Effector memory CD4-positive, alpha-beta T cell (primary cell): ENCODE results near the gene VPS33A.
"Not testable (repeated sequence)": the region's sequence is repeated elsewhere in the genome, so short reads cannot be mapped to it uniquely, and the experiment has no call there.

Source experiments
- DNase-seq, 3 donors: peaks; one replicate each; pipeline ENCODE4 v3.0.0-alpha.2; 2020
- H3K27ac ChIP-seq: 2 replicates; pipeline ENCODE4 v1.7.0; 2013; ENCODE audit warnings: mild to moderate bottlenecking, low read length, moderate library complexity; ENCODE audit not compliant: insufficient read depth, poor library complexity, severe bottlenecking
- H3K27me3 ChIP-seq: replicated peaks from 2 replicates; pipeline ENCODE4 v1.7.0; 2013; ENCODE audit warnings: mild to moderate bottlenecking, low read length; ENCODE audit not compliant: insufficient read depth, control insufficient read depth, poor library complexity, severe bottlenecking
- H3K36me3 ChIP-seq: 2 replicates; pipeline ENCODE4 v1.7.0; 2013; ENCODE audit warnings: mild to moderate bottlenecking, low read length, moderate library complexity; ENCODE audit not compliant: control insufficient read depth, insufficient read depth
- H3K4me1 ChIP-seq: 2 replicates; pipeline ENCODE4 v1.7.0; 2013; ENCODE audit warnings: low read length, mild to moderate bottlenecking; ENCODE audit not compliant: control insufficient read depth, insufficient read depth, poor library complexity, severe bottlenecking
- H3K4me3 ChIP-seq: 2 replicates; pipeline ENCODE4 v1.7.0; 2013; ENCODE audit warnings: low read length, low read depth, mild to moderate bottlenecking; ENCODE audit not compliant: insufficient read depth, poor library complexity, severe bottlenecking
- H3K9me3 ChIP-seq: 2 replicates; pipeline ENCODE4 v1.7.0; 2013; ENCODE audit warnings: mild to moderate bottlenecking, low read length, moderate library complexity; ENCODE audit not compliant: control insufficient read depth

Gene VPS33A

DNA sequence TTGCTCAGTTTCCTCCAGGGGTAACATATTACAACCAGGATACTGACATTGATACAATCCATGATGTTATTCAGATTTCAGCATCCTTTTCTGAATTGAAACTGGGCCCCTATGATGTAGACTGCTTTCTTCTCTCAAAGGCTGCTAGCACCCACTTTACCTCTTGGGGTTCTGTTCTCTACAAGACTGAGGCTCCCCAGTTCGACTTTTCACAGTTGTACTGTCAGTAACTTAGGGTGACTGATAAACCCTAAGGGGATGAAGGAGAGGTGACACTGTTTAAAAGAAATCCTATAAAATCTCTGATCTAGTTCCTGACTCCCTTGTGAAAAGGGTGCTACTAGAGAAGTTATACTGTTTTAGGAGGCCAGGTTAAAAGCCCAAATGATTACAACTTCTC lies 818 bp downstream of the VPS33A start:
- peaks cover 18% of the 10 kb centered on the region for H3K36me3 ChIP-seq
- H3K4me3 ChIP-seq, result peak overlapping the region; percentile 81
- H3K4me1 ChIP-seq, result peaks cover 6% of the 10 kb centered on the region
- H3K27me3 ChIP-seq, result no peaks in the 10 kb centered on the region
- H3K27ac ChIP-seq, result peak overlapping the region; percentile 96
- DNase-seq, result peak in 1 of 3 donors; percentile 4
- no peaks in the 10 kb centered on the region for H3K9me3 ChIP-seq

DNA sequence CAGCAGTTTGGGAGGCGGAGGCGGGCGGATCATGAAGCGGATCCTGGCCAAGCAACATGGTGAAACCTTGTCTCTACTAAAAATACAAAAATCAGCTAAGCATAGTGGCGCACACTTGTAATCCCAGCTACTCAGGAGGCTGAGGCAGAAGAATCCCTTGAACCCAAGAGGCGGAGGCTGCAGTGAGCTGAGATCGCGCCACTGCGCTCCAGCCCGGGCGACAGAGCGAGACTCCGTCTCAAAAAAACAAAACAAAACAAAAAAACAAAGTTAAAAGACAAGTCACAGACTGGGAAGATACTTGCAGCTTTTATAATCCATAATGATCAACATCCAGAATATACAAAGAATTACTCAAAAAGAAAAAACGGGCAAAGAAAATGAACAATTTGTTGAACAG lies 5.6 kb downstream of the VPS33A start:
- H3K9me3 ChIP-seq, H3K27ac ChIP-seq, DNase-seq, H3K4me3 ChIP-seq, H3K4me1 ChIP-seq, H3K27me3 ChIP-seq: not testable (repeated sequence)
- H3K36me3 ChIP-seq, result peaks cover 54% of the 10 kb centered on the region

DNA sequence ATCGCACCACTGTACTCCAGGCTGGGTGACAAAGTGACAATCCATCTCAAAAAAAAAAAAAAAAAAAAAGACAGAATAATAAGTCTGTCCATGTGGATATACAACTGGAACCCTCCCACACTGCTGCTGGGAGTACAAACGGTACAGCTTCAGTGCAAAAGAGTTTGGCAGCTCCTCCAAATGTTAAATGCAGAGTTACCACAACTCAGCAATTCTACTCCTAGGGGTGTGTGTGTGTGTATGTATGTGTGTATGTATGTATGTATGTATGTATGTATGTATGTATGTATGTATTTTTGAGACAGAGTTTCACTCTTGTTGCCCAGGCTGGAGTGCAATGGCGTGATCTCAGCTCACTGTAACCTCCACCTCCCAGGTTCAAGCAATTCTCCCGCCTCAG lies 7.4 kb downstream of the VPS33A start:
- H3K9me3 ChIP-seq, H3K27me3 ChIP-seq, H3K27ac ChIP-seq, H3K4me1 ChIP-seq, H3K4me3 ChIP-seq, DNase-seq: not testable (repeated sequence)
- H3K36me3 ChIP-seq, result peaks cover 54% of the 10 kb centered on the region

DNA sequence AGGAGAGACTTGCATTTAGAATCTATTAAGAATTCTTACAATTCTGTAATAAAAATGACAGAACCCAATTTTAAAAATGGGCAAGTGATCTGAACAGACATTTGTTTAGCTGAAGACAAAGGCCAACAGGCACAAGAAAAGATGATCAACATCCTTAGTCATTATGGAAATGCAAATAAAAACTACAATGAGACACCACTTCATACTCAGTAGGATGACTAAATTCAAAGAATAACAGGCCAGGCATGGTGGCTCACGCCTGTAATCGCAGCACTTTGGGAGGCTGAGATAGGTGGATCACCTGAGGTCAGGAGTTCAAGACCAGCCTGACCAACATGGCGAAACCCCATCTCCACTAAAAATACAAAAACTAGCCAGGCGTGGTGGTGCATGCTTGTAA lies 7.8 kb downstream of the VPS33A start:
- H3K4me1 ChIP-seq, H3K9me3 ChIP-seq, H3K4me3 ChIP-seq, H3K27me3 ChIP-seq, DNase-seq, H3K27ac ChIP-seq: not testable (repeated sequence)
- peaks cover 49% of the 10 kb centered on the region for H3K36me3 ChIP-seq

DNA sequence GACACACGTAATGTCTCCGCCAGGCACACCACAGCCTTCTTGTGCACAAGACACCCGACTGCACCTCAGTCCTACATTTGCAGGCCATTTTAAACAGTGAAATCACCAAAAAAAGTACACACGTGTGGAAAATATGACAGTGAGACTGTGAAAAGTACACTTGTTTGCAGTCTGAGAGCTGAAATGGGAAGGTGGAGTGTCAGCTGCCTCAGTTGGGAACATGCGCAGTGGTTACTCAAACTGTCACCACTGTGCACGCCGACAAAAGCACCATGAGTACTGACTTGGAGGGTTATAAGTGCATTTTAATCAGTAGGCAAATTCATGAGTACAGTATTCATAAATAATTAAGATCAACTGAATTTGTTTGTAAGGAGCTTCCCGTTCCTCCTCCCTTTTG lies 15.8 kb downstream of the VPS33A start:
- Histone ChIP-seq H3K4me3 (no peak overlapping the region), H3K36me3 (peaks cover 36% of the 10 kb centered on the region), H3K27ac (no peak overlapping the region), H3K9me3 (no peaks in the 10 kb centered on the region), H3K4me1 (peaks cover 5% of the 10 kb centered on the region), H3K27me3 (no peaks in the 10 kb centered on the region)
- DNase-seq, result no peak

DNA sequence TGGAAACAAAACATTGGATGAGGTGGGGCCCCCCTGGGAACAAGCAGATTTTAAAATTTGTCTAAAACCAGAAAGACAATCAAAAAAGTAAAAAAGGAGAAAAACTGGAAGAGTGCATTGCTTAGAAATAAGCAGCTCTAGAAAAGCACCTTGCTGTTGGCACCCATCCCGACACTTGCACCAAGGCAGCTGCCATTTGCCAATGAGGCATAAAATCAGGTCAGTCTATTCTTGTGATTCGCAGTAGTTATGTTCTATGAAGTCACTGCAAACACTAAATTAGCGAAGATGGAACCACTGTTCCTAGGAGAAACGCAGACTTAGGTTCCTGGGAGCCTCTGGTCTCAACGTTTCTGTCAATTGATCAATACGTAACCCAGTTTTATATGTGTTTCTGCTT lies 16.2 kb downstream of the VPS33A start:
- no peak for DNase-seq
- Histone ChIP-seq H3K4me3 (no peak overlapping the region), H3K9me3 (no peaks in the 10 kb centered on the region), H3K27ac (no peak overlapping the region), H3K27me3 (no peaks in the 10 kb centered on the region), H3K4me1 (peaks cover 6% of the 10 kb centered on the region), H3K36me3 (peaks cover 36% of the 10 kb centered on the region)

DNA sequence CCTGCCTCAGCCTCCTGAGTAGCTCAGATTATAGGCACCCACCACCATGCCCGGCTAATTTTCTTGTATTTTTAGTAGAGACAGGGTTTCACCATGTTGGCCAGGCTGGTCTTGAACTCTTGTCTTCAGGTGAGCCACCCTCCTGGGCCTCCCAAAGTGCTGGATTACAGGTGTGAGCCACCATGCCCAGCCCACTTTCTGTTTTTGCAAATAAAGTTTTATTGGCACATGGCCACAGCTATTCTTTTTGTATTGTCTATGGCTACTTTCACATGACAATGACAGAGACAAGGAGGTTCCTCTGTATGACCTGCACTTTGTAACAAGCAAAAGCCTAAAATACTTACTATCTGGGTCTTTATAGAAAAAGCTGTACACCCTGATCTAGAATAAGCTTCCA lies 20.7 kb downstream of the VPS33A start:
- peak overlapping the region; percentile 45 for H3K4me3 ChIP-seq
- H3K4me1 ChIP-seq, result peaks cover 20% of the 10 kb centered on the region
- no peaks in the 10 kb centered on the region for H3K9me3 ChIP-seq
- H3K36me3 ChIP-seq, result peaks cover 29% of the 10 kb centered on the region
- no peak for DNase-seq
- H3K27ac ChIP-seq, result peak overlapping the region; percentile 64
- no peaks in the 10 kb centered on the region for H3K27me3 ChIP-seq

DNA sequence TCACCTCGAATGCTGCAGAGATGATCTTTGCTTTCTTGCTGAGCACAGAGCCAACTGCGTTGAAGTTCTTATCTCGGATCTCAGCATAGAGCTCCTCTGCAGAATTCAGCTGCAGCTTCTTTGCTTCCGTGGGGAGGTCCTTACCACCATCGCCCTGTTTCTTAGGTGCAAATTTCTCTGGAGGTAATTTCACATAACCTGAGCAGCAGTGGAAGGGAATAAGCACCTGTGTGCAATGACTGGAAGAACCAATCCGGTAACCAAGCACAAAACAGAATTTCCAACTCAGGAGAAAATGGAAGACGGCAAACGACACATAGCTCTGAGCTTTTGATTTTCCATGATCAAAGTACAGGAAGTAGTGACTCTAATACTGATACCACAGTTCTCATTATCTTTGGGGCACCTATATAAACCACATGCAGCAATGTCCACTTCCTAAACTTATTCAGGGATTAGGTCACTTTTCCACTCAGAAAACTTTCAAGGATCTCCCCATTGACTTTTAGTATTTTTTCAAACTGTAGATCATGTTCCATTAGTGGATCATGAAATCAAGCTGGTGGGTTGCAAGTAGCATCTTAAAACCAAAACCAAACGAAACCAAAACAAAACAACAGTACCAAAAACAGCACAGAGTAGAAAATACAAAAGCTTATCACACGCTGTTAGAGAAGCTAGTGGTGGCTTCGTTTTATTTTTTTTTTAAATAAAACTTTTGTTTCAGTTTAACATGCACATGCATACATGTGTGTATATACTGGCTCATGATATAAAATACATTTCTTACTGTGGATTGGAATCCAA lies 21.5 kb downstream of the VPS33A start:
- Histone ChIP-seq H3K9me3 (no peaks in the 10 kb centered on the region), H3K27me3 (no peaks in the 10 kb centered on the region), H3K36me3 (peaks cover 29% of the 10 kb centered on the region), H3K27ac (peak overlapping the region; percentile 64), H3K4me1 (peaks cover 20% of the 10 kb centered on the region), H3K4me3 (peak overlapping the region; percentile 45)
- peak in 1 of 3 donors; percentile 12 for DNase-seq

DNA sequence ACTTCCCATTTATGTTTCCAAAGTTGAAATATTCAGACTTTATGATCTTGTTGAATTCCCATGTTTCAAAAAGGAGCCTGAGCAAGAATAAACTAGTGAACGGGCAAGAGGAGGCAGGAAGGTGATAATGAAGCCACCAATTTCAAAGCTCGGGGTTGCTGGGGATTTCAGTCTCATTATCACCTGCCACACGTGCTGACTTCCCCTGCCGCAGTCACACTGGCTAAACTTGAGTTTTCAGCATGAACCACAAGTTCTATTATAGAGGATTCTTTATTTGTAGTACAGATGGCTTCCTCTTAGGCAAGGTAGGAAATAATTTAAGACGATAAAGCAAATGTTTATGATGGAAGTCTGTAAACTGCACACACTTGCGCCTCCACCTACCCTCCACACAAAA lies 22.3 kb downstream of the VPS33A start:
- Histone ChIP-seq H3K36me3 (peaks cover 27% of the 10 kb centered on the region), H3K4me3 (peak overlapping the region; percentile 45), H3K27ac (peak overlapping the region; percentile 64)

DNA sequence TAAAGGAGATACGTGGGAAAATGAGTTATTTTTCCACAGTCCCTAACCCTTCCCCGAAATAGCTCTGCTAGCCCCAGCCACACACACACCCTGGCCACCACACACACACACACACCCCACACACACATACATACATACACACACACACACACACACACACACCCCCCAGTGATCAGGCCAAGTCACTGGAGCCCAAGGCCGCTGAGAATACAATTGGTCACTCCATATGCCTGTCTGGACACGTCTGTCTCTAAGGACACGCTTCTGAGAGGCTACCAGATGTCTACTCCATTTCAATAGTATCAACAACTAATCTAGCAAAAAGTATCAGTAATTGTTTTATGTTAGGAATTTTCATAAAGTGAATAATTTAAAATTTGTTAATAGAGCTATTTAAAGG lies 27.4 kb downstream of the VPS33A start:
- peaks cover 10% of the 10 kb centered on the region for H3K4me1 ChIP-seq
- H3K36me3 ChIP-seq, result peaks cover 50% of the 10 kb centered on the region
- H3K9me3 ChIP-seq, result no peaks in the 10 kb centered on the region
- DNase-seq, result no peak
- H3K4me3 ChIP-seq, result no peak overlapping the region
- no peaks in the 10 kb centered on the region for H3K27me3 ChIP-seq
- no peak overlapping the region for H3K27ac ChIP-seq

More for the DNA sequence above, 22.3 kb downstream of the VPS33A start:
- peaks cover 20% of the 10 kb centered on the region for H3K4me1 ChIP-seq
- H3K27me3 ChIP-seq, result no peaks in the 10 kb centered on the region
- no peak for DNase-seq
- H3K9me3 ChIP-seq, result no peaks in the 10 kb centered on the region
